Liver (tissue), 9 donors: Measurements from ENCODE around the gene HCK. TPM values are rescaled to one million over a fixed set of nuclear protein-coding genes. Genes with fewer than 3 reads are reported as not detected.

ENCODE experiments used
- DNase-seq: peaks from one replicate; pipeline ENCODE4 v3.0.0-alpha.2; 2017; ENCODE audit warnings: low spot score
- H3K27ac ChIP-seq, 2 donors: one replicate each; pipeline ENCODE4 v1.7.0; 2013; ENCODE audit warnings: inconsistent platforms in 2 of 2, low read length in 2 of 2, control low read depth in 1 of 2, low read depth in 1 of 2, mild to moderate bottlenecking in 1 of 2
- H3K27me3 ChIP-seq, 4 donors: one replicate each; pipeline versions ENCODE4 v1.6.1 to v1.7.0; 2013; ENCODE audit warnings: low read length in 3 of 4, inconsistent platforms in 1 of 4, mild to moderate bottlenecking in 1 of 4, moderate library complexity in 1 of 4; ENCODE audit not compliant: control insufficient read depth in 4 of 4, insufficient read depth in 4 of 4
- H3K36me3 ChIP-seq, 4 donors: one replicate each; pipeline versions ENCODE4 v1.6.1 to v1.7.0; 2013; ENCODE audit warnings: low read length in 3 of 4, mild to moderate bottlenecking in 3 of 4, low read depth in 1 of 4, moderate library complexity in 1 of 4; ENCODE audit not compliant: control insufficient read depth in 4 of 4, insufficient read depth in 3 of 4
- H3K4me1 ChIP-seq, 4 donors: one replicate each; pipeline versions ENCODE4 v1.6.1 to v1.7.0; 2013; ENCODE audit warnings: low read length in 3 of 4, mild to moderate bottlenecking in 3 of 4, moderate library complexity in 1 of 4; ENCODE audit not compliant: control insufficient read depth in 4 of 4, insufficient read depth in 4 of 4
- H3K4me3 ChIP-seq, 3 donors: one replicate each; pipeline versions ENCODE4 v1.6.1 to v1.7.0; 2013; ENCODE audit warnings: low read length in 3 of 3, control low read depth in 1 of 3, low read depth in 1 of 3, mild to moderate bottlenecking in 1 of 3
- H3K9ac ChIP-seq, 2 donors: one replicate each; pipeline ENCODE4 v1.7.0; 2013; ENCODE audit warnings: low read length in 2 of 2, mild to moderate bottlenecking in 2 of 2, moderate library complexity in 2 of 2, control low read depth in 1 of 2, low read depth in 1 of 2
- H3K9me3 ChIP-seq, 4 donors: one replicate each; pipeline versions ENCODE4 v1.6.1 to v1.7.0; 2013; ENCODE audit warnings: low read length in 3 of 4; ENCODE audit not compliant: control insufficient read depth in 4 of 4
- EGR1 ChIP-seq, 2 donors: IDR thresholded peaks; 2 replicates each; pipeline ENCODE4 v1.6.1; 2016 to 2018; ENCODE audit warnings: antibody characterized with exemption in 2 of 2, low read depth in 2 of 2
- FOXA1 ChIP-seq: IDR thresholded peaks from 2 replicates; pipeline ENCODE4 v1.6.1; 2016; ENCODE audit warnings: antibody characterized with exemption
- FOXA2 ChIP-seq: IDR thresholded peaks from 2 replicates; pipeline ENCODE4 v1.6.1; 2016; ENCODE audit warnings: antibody characterized with exemption
- GABPA ChIP-seq, 2 donors: IDR thresholded peaks in 1 of 2; conservative IDR thresholded peaks in 1 of 2; 2 replicates each; pipeline ENCODE4 v1.6.1; 2016; ENCODE audit warnings: antibody characterized with exemption in 2 of 2, mild to moderate bottlenecking in 1 of 2, moderate library complexity in 1 of 2
- HNF4A ChIP-seq, 2 donors: conservative IDR thresholded peaks; 2 replicates each; pipeline ENCODE4 v1.6.1; 2016; ENCODE audit warnings: antibody characterized with exemption in 2 of 2, mild to moderate bottlenecking in 2 of 2
- HNF4G ChIP-seq: IDR thresholded peaks from 2 replicates; pipeline ENCODE4 v1.6.1; 2016; ENCODE audit warnings: antibody characterized with exemption
- JUND ChIP-seq, 2 donors: IDR thresholded peaks; 2 replicates each; pipeline ENCODE4 v1.6.1; 2016; ENCODE audit warnings: antibody characterized with exemption in 2 of 2
- NR2F2 ChIP-seq: IDR thresholded peaks from 2 replicates; pipeline ENCODE4 v1.6.1; 2016; ENCODE audit warnings: antibody characterized with exemption
- RAD21 ChIP-seq, 2 donors: IDR thresholded peaks; 2 replicates each; pipeline ENCODE4 v1.6.1; 2016; ENCODE audit warnings: antibody characterized with exemption in 2 of 2, mild to moderate bottlenecking in 2 of 2
- RXRA ChIP-seq, 2 donors: IDR thresholded peaks; 2 replicates each; pipeline ENCODE4 v1.6.1; 2017 to 2018; ENCODE audit warnings: antibody characterized with exemption in 2 of 2, mild to moderate bottlenecking in 1 of 2
- SP1 ChIP-seq: IDR thresholded peaks from 2 replicates; pipeline ENCODE4 v1.6.1; 2018; ENCODE audit warnings: antibody characterized with exemption, mild to moderate bottlenecking
- TAF1 ChIP-seq: conservative IDR thresholded peaks from 2 replicates; pipeline ENCODE4 v1.6.1; 2016; ENCODE audit warnings: antibody characterized with exemption, mild to moderate bottlenecking
- YY1 ChIP-seq: IDR thresholded peaks from 2 replicates; pipeline ENCODE4 v1.6.1; 2016; ENCODE audit warnings: antibody characterized with exemption, mild to moderate bottlenecking
- WGBS: extraction: QIAGEN DNeasy Blood & Tissue Kit; methylation state at CpG from one replicate; pipeline ENCODE4 v1.1.7; 2013; 5-methylcytosine and 5-hydroxymethylcytosine counted together
- polyA plus RNA-seq, 2 donors: library from polyadenylated mRNA; stranded (reverse) in 1 of 2; unstranded in 1 of 2; fragments of 200-250 nt in 1 of 2; fragments of >200 nt in 1 of 2; fragmentation: Nextera tagmentation in 1 of 2; extraction: Ambion mirVana in 1 of 2; gene quantifications; one replicate each; pipeline versions ENCODE4 v1.2.1 to v1.2.3, GENCODE V29; 2013 to 2015
- total RNA-seq, 2 donors: library from RNA; depleted of rRNA; stranded (reverse); fragments of >200 nt; gene quantifications; one replicate each; pipeline ENCODE4 v1.2.3, GENCODE V29; 2014
- TF ChIP-seq, protein P1 (sequence below): IDR thresholded peaks from 2 replicates; pipeline ENCODE4 v1.6.1; 2016; ENCODE audit warnings: antibody characterized with exemption
- TF ChIP-seq, protein P2 (sequence below): IDR thresholded peaks from 2 replicates; pipeline ENCODE4 v1.6.1; 2016; ENCODE audit warnings: antibody characterized with exemption
- TF ChIP-seq, protein P3 (sequence below): fragments of 150-350 bp; IDR thresholded peaks from 2 replicates; pipeline ENCODE4 v1.5.1; 2017; ENCODE audit warnings: improper control_type of control experiment, low read depth, low read length; ENCODE audit not compliant: missing input control
- TF ChIP-seq, protein P4 (sequence below): IDR thresholded peaks from 2 replicates; pipeline ENCODE4 v1.6.1; 2016; ENCODE audit warnings: antibody characterized with exemption, mild to moderate bottlenecking
- TF ChIP-seq, protein P5 (sequence below): IDR thresholded peaks from 2 replicates; pipeline ENCODE4 v1.6.1; 2016; ENCODE audit warnings: antibody characterized with exemption
- donor health status: healthy.
- donor health status: healthy.
- donor health status: healthy.
- donor health status: healthy.
- donor health status: healthy.

HCK gene
- total and polyA plus RNA-seq, 4 donors, result 1.8 to 20.6 (median 10.2) TPM

DNA sequence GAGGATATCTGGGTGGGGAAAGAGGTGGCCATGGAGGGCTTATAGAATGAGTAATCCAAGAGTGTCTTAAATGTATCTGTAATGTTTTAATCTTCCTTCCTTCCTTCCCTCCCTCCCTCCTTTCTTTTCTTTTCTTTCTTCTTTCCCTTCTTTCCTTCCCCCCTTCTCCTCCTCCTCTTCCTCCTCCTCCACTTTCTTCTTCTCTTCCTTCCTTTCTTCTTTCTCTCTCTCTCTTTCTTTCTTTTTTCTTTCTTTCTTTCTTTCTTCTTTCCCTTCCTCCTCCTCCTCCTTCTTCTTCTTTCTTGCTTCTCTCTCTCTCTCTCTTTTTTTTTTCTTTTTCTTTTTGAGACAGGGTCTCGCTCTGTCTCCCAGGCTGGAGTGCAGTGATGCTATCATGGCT is 7.1 kb downstream of the HCK start:
- Histone ChIP-seq H3K27me3 (peaks cover 0 to 4% (median 0%) of the 10 kb centered on the region in 4 donors), H3K4me1 (no peaks in the 10 kb centered on the region), H3K9ac (no peak overlapping the region), H3K9me3 (no peaks in the 10 kb centered on the region), H3K36me3 (no peaks in the 10 kb centered on the region), H3K27ac (no peak overlapping the region), H3K4me3 (no peak overlapping the region)
- WGBS, result 85% methylated on average over 1 of the region's 1 CpG
- TF ChIP-seq RXRA (IDR thresholded peaks at IDR 0.05) (no peak), HNF4A (conservative IDR thresholded peaks at IDR 0.05) (no peak), SP1 (no peak), YY1 (no peak), HNF4G (no peak), GABPA (IDR thresholded peaks at IDR 0.05 in 1 of 2, conservative IDR thresholded peaks at IDR 0.05 in 1 of 2) (no peak), NR2F2 (no peak), JUND (IDR thresholded peaks at IDR 0.05) (no peak), FOXA2 (no peak), TAF1 (no peak), FOXA1 (no peak), EGR1 (IDR thresholded peaks at IDR 0.05; ENCODE audit: low read depth in 2 of 2) (no peak), RAD21 (IDR thresholded peaks at IDR 0.05) (no peak)
- TF ChIP-seq, protein P1, sequence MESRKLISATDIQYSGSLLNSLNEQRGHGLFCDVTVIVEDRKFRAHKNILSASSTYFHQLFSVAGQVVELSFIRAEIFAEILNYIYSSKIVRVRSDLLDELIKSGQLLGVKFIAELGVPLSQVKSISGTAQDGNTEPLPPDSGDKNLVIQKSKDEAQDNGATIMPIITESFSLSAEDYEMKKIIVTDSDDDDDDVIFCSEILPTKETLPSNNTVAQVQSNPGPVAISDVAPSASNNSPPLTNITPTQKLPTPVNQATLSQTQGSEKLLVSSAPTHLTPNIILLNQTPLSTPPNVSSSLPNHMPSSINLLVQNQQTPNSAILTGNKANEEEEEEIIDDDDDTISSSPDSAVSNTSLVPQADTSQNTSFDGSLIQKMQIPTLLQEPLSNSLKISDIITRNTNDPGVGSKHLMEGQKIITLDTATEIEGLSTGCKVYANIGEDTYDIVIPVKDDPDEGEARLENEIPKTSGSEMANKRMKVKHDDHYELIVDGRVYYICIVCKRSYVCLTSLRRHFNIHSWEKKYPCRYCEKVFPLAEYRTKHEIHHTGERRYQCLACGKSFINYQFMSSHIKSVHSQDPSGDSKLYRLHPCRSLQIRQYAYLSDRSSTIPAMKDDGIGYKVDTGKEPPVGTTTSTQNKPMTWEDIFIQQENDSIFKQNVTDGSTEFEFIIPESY, result no peak
- TF ChIP-seq, protein P2, sequence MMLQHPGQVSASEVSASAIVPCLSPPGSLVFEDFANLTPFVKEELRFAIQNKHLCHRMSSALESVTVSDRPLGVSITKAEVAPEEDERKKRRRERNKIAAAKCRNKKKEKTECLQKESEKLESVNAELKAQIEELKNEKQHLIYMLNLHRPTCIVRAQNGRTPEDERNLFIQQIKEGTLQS, result no peak
- TF ChIP-seq, protein P3, sequence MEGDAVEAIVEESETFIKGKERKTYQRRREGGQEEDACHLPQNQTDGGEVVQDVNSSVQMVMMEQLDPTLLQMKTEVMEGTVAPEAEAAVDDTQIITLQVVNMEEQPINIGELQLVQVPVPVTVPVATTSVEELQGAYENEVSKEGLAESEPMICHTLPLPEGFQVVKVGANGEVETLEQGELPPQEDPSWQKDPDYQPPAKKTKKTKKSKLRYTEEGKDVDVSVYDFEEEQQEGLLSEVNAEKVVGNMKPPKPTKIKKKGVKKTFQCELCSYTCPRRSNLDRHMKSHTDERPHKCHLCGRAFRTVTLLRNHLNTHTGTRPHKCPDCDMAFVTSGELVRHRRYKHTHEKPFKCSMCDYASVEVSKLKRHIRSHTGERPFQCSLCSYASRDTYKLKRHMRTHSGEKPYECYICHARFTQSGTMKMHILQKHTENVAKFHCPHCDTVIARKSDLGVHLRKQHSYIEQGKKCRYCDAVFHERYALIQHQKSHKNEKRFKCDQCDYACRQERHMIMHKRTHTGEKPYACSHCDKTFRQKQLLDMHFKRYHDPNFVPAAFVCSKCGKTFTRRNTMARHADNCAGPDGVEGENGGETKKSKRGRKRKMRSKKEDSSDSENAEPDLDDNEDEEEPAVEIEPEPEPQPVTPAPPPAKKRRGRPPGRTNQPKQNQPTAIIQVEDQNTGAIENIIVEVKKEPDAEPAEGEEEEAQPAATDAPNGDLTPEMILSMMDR, result no peak
- TF ChIP-seq, protein P4, sequence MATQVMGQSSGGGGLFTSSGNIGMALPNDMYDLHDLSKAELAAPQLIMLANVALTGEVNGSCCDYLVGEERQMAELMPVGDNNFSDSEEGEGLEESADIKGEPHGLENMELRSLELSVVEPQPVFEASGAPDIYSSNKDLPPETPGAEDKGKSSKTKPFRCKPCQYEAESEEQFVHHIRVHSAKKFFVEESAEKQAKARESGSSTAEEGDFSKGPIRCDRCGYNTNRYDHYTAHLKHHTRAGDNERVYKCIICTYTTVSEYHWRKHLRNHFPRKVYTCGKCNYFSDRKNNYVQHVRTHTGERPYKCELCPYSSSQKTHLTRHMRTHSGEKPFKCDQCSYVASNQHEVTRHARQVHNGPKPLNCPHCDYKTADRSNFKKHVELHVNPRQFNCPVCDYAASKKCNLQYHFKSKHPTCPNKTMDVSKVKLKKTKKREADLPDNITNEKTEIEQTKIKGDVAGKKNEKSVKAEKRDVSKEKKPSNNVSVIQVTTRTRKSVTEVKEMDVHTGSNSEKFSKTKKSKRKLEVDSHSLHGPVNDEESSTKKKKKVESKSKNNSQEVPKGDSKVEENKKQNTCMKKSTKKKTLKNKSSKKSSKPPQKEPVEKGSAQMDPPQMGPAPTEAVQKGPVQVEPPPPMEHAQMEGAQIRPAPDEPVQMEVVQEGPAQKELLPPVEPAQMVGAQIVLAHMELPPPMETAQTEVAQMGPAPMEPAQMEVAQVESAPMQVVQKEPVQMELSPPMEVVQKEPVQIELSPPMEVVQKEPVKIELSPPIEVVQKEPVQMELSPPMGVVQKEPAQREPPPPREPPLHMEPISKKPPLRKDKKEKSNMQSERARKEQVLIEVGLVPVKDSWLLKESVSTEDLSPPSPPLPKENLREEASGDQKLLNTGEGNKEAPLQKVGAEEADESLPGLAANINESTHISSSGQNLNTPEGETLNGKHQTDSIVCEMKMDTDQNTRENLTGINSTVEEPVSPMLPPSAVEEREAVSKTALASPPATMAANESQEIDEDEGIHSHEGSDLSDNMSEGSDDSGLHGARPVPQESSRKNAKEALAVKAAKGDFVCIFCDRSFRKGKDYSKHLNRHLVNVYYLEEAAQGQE, result no peak
- TF ChIP-seq, protein P5, sequence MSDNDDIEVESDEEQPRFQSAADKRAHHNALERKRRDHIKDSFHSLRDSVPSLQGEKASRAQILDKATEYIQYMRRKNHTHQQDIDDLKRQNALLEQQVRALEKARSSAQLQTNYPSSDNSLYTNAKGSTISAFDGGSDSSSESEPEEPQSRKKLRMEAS, result no peak
- no peak for DNase-seq
